GOT3 (cell line): ENCODE results near the gene UBR1.
"Not testable (repeated sequence)": the region's sequence is repeated elsewhere in the genome, so short reads cannot be mapped to it uniquely, and the experiment has no call there.

ENCODE experiments used
- DNase-seq: peaks from one replicate; lab custom pipeline; 2025; ENCODE audit warnings: mixed read lengths; lab: John Stamatoyannopoulos, UW

UBR1 gene

GRCh38 chr15:42911058-42911592 is 194.7 kb downstream of the UBR1 start:
- no peak for DNase-seq

GRCh38 chr15:42908538-42908937 is 197.3 kb downstream of the UBR1 start:
- DNase-seq = no peak

GRCh38 chr15:42903388-42904324 is 202.2 kb downstream of the UBR1 start:
- DNase-seq = no peak

- not testable (repeated sequence) for DNase-seq
Measured at GRCh38 chr15:42893911-42894310, 211.9 kb downstream of the UBR1 start.
